ENCODE measurements around the gene TRAK1. TPM values are rescaled to one million over a fixed set of nuclear protein-coding genes. Genes with fewer than 3 reads are reported as not detected.

TRAK1 gene
- total RNA-seq, 1 experiment from 2014 or later = 46.8 TPM

DNA sequence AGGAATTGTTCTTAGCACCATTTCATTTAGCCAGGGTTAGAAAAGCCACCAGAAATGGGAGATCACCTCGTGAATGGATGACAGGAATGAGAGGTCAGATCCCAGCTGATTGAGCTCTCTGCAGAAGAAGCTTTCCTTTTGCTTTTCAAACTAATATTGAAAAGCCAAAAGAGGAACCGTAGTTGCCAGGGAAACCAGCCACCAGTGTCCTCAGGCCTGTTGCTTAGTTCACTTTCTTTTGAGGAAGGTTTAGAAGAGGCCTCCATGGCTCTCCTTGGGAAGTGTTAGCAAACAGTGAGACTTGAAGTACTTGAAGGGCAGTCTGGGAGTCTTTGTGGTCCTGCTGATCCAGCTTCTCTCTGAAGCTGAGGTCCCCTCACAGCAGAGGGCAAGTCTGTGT is 182.2 kb downstream of the TRAK1 start:
- Histone ChIP-seq H3F3A (ENCODE audit: insufficient read depth, low read depth) (no peaks in the 10 kb centered on the region), H3K9me3 (ENCODE audit: insufficient read depth, low read depth) (no peaks in the 10 kb centered on the region), H3K9me2 (ENCODE audit: insufficient read depth) (no peaks in the 10 kb centered on the region), H3K79me2 (ENCODE audit: low read depth) (no peaks in the 10 kb centered on the region), H3K27me3 (ENCODE audit: insufficient read depth, low read depth) (peaks cover 4% of the 10 kb centered on the region), H2AFZ (no peak overlapping the region), H3K4me1 (replicated peaks; ENCODE audit: insufficient read depth) (no peaks in the 10 kb centered on the region), H3K4me2 (no peak overlapping the region), H3K4me3 (no peak overlapping the region), H3K27ac (no peak overlapping the region), H4K20me1 (ENCODE audit: insufficient read depth) (no peaks in the 10 kb centered on the region), H3K36me3 (ENCODE audit: low read depth) (no peaks in the 10 kb centered on the region)
- ChIA-PET CTCF (interaction anchor here (0.5 kb wide), 1 partner anchor 564 kb away, joined by 8 read pairs; no protein-coding TSS in a partner anchor), POLR2A (ENCODE audit: unreplicated experiment) (no interaction called here)
- intact Hi-C loops (cut with micrococcal nuclease; ENCODE audit: unreplicated experiment) = no loop called here
- TF ChIP-seq, protein P1, sequence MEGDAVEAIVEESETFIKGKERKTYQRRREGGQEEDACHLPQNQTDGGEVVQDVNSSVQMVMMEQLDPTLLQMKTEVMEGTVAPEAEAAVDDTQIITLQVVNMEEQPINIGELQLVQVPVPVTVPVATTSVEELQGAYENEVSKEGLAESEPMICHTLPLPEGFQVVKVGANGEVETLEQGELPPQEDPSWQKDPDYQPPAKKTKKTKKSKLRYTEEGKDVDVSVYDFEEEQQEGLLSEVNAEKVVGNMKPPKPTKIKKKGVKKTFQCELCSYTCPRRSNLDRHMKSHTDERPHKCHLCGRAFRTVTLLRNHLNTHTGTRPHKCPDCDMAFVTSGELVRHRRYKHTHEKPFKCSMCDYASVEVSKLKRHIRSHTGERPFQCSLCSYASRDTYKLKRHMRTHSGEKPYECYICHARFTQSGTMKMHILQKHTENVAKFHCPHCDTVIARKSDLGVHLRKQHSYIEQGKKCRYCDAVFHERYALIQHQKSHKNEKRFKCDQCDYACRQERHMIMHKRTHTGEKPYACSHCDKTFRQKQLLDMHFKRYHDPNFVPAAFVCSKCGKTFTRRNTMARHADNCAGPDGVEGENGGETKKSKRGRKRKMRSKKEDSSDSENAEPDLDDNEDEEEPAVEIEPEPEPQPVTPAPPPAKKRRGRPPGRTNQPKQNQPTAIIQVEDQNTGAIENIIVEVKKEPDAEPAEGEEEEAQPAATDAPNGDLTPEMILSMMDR (conservative IDR thresholded peaks at IDR 0.05) = no peak
- no peak for TF ChIP-seq EZH2 (IDR thresholded peaks at IDR 0.05; ENCODE audit: low read depth)
- DNase-seq = no peak
- BruUV-seq (replicated peaks) = no TSS peak

DNA sequence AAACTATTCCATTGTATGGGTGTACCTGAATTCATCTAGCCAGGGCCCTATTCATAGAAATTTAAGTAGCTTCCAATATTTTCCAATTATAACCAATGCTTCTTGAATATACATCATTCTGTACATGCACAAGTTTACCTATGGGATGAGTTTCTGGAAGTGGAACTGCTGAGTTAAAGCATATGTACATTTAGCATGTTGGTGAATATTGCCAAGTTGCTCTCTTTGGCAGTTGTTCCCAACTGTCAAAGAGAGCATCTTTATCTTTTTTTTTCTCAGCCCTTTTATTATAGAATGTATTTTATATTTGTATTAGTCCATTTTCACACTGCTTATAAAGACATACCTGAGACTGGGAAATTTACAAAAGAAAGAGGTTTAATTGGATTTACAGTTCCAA is 183.1 kb downstream of the TRAK1 start:
- H3F3A ChIP-seq (ENCODE audit: insufficient read depth, low read depth) = no peaks in the 10 kb centered on the region
- H3K9me2 ChIP-seq (ENCODE audit: insufficient read depth) = no peaks in the 10 kb centered on the region
- H3K4me2 ChIP-seq = no peak overlapping the region
- no peaks in the 10 kb centered on the region for H4K20me1 ChIP-seq (ENCODE audit: insufficient read depth)
- H3K27me3 ChIP-seq (ENCODE audit: insufficient read depth, low read depth) = peaks cover 2% of the 10 kb centered on the region; the same call in 1 of the 2 replicates
- no peak overlapping the region for H3K27ac ChIP-seq
- ChIA-PET POLR2A (ENCODE audit: unreplicated experiment) (no interaction called here), CTCF (no interaction called here)
- no peak for DNase-seq
- no peak for TF ChIP-seq EZH2 (IDR thresholded peaks at IDR 0.05; ENCODE audit: low read depth)
- TF ChIP-seq, protein P1 (conservative IDR thresholded peaks at IDR 0.05) = no peak
- no TSS peak for BruUV-seq (replicated peaks)
- H3K79me2 ChIP-seq (ENCODE audit: low read depth) = no peaks in the 10 kb centered on the region
- H3K36me3 ChIP-seq (ENCODE audit: low read depth) = no peaks in the 10 kb centered on the region
- no peak overlapping the region for H2AFZ ChIP-seq
- no peaks in the 10 kb centered on the region for H3K4me1 ChIP-seq (replicated peaks; ENCODE audit: insufficient read depth)
- H3K9me3 ChIP-seq (ENCODE audit: insufficient read depth, low read depth) = no peaks in the 10 kb centered on the region
- no peak overlapping the region for H3K4me3 ChIP-seq
- intact Hi-C loops (cut with micrococcal nuclease; ENCODE audit: unreplicated experiment) = no loop called here

DNA sequence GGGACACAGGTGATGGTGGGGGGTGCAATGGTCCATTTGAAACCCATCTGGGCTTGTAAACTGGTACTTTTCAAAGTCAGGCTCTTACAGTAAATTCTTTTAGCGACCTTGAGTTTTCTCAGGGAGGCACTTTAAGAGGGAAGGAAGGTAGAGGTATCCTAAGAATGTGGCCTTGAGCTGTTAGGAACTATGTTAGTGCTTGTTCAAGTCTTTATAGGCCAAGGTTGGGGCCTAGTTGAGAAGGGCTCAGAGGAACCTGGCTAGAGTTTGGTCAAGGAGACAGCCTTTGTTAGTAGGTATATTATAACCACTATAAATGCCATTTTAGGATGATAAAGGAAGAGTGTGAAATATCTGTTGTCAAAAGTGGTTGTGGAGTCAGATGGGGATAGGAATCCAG is 184.1 kb downstream of the TRAK1 start:
- no peaks in the 10 kb centered on the region for H3K27me3 ChIP-seq (ENCODE audit: insufficient read depth, low read depth)
- BruUV-seq (replicated peaks) = no TSS peak
- H3K36me3 ChIP-seq (ENCODE audit: low read depth) = no peaks in the 10 kb centered on the region
- H3K9me3 ChIP-seq (ENCODE audit: insufficient read depth, low read depth) = no peaks in the 10 kb centered on the region; the same call in 1 of the 2 replicates
- no peak for TF ChIP-seq EZH2 (IDR thresholded peaks at IDR 0.05; ENCODE audit: low read depth)
- TF ChIP-seq, protein P1 (conservative IDR thresholded peaks at IDR 0.05) = no peak
- ChIA-PET POLR2A (ENCODE audit: unreplicated experiment) (no interaction called here), CTCF (no interaction called here)
- no peaks in the 10 kb centered on the region for H3F3A ChIP-seq (ENCODE audit: insufficient read depth, low read depth)
- H3K9me2 ChIP-seq (ENCODE audit: insufficient read depth) = no peaks in the 10 kb centered on the region
- no peaks in the 10 kb centered on the region for H3K4me1 ChIP-seq (replicated peaks; ENCODE audit: insufficient read depth)
- DNase-seq = no peak
- no peak overlapping the region for H3K27ac ChIP-seq
- no peak overlapping the region for H2AFZ ChIP-seq
- no peak overlapping the region for H3K4me3 ChIP-seq
- intact Hi-C loops (cut with micrococcal nuclease; ENCODE audit: unreplicated experiment) = no loop called here
- H3K4me2 ChIP-seq = no peak overlapping the region
- H4K20me1 ChIP-seq (ENCODE audit: insufficient read depth) = no peaks in the 10 kb centered on the region
- no peaks in the 10 kb centered on the region for H3K79me2 ChIP-seq (ENCODE audit: low read depth)

Other genes starting within 250 kb of the TRAK1 start
- gene ULK4, start 129.3 kb upstream of the TRAK1 start, total RNA-seq (2021) = 5.9 and 8.7 TPM in 2 replicates
- gene CCK, start 174.8 kb downstream of the TRAK1 start, total RNA-seq (2021) = 2.1 and 2.7 TPM in 2 replicates